GM12865 (cell line): ENCODE measurements around the gene DUSP10.

Source experiments
- DNase-seq: peaks from one replicate; pipeline ENCODE4 v3.0.0; 2010; ENCODE audit warnings: low read depth
- H3K4me3 ChIP-seq: 2 replicates; pipeline ENCODE4 v1.5.1; 2011; ENCODE audit warnings: mild to moderate bottlenecking, low read depth, low read length, control low read depth
- TF ChIP-seq, protein P1 (sequence below): IDR thresholded peaks from 2 replicates; pipeline ENCODE4 v1.5.1; 2011; ENCODE audit warnings: low read length, control low read depth, low read depth, inconsistent platforms; ENCODE audit not compliant: insufficient read depth; ENCODE audit errors: missing control alignments

The DUSP10 gene

DNA sequence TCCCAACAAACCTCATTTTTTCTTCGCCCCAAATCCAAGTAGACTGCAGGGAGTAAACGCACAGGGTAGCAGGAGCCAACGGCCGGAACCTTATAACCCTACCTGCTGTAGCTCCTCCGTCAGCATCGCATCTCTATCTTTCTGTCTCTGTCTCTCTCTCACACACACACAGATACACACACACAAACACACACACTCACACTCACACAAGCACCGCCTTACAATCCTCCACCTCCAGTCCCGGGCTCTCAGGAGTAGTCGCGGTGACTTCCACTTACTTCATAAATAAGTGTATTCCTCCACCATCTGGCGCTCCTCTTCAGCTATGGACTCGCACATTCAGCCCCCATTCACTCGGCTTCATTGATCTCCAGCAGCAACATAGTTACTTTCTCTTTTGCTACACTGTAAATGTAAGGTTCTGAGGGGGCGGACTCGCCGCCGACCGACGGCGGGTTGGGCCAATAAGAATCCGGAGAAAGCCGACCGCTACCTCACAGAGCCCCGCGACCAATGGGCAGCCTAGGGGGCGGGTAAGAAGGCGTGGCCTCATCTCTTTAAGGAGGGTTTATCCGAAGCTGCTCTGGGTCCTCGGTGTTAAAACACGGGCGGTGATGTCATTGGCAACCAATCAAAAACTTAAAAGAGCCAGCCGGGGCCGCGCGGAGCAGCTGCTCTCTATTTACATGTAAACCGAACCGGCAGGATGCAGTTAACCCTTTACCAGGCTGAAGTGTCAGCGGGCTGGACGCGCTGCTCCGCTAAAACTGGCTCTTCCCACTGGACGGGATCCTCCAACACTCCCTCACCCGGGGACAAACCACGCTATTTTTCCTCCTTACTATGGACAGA is at the start of gene DUSP10:
Gene DUSP10, minus strand, starts transcription at position 387 of the 852 bp plus-strand sequence. CDS start 2,345 bp downstream, outside the sequence.
- peak; percentile 99 for DNase-seq
- TF ChIP-seq, protein P1, sequence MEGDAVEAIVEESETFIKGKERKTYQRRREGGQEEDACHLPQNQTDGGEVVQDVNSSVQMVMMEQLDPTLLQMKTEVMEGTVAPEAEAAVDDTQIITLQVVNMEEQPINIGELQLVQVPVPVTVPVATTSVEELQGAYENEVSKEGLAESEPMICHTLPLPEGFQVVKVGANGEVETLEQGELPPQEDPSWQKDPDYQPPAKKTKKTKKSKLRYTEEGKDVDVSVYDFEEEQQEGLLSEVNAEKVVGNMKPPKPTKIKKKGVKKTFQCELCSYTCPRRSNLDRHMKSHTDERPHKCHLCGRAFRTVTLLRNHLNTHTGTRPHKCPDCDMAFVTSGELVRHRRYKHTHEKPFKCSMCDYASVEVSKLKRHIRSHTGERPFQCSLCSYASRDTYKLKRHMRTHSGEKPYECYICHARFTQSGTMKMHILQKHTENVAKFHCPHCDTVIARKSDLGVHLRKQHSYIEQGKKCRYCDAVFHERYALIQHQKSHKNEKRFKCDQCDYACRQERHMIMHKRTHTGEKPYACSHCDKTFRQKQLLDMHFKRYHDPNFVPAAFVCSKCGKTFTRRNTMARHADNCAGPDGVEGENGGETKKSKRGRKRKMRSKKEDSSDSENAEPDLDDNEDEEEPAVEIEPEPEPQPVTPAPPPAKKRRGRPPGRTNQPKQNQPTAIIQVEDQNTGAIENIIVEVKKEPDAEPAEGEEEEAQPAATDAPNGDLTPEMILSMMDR = no peak
- peak within 1 kb of the TSS; percentile 87 for H3K4me3 ChIP-seq

DNA sequence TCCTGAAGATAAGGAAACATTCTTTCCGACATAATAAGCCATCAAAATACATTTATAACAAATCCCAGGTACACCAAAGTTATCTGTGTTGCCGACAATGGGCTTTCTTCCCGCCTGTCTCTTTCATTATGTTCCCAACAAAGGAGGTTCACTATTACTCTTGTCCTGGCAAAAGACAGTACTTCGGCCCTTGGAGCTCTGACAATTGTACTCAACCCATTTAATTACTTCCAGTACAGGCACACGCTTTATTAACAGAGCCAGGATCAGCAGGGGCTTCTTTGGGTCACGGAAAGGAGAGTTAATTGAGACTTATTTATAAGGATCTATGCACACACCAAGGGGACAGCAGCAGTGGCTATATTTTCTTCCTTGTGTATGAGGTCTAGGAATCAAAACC is 46.6 kb upstream of the DUSP10 start:
- no peak overlapping the region for H3K4me3 ChIP-seq
- TF ChIP-seq, protein P1 = no peak
- no peak for DNase-seq

DNA sequence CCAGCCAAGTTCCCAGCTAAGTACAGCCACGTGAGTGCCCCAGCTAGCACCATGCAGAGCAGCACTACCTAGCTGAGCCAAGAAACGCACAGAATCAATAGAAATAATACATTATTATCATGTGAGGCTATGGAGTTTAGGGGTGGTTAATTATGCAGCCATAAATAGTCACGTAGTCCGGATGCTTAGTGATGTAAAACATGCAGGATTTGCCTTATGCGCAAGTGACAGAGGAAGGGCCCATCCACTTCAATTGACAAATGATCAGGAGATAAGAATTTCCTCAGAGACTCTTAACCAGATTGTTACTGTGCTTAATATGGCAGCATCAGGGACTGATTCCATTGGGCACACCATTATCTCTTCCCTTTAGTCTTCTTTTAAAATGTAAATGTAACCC is 44.8 kb upstream of the DUSP10 start:
- no peak for DNase-seq
- TF ChIP-seq, protein P1 = no peak
- H3K4me3 ChIP-seq = no peak overlapping the region

DNA sequence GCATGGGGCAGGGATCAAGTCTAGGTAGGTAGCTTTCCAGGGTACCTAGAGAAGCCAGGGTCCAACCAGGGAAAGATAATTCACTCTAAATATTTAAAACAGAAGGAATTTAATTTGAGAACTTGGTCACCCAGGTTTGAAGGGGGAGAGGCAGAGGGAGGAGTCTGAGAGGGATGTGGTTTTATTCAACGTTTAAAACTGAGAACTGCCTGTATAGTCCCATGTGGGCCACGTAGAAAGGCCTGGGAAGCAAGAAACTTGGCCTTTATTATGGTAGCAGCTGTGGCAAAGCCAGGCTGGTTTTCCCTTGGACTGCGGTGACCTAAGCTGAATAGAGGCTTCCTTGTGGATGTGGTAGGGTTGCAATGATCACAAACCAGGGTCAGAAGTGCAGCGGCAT is 42.0 kb upstream of the DUSP10 start:
- H3K4me3 ChIP-seq = no peak overlapping the region
- TF ChIP-seq, protein P1 = no peak
- no peak for DNase-seq

DNA sequence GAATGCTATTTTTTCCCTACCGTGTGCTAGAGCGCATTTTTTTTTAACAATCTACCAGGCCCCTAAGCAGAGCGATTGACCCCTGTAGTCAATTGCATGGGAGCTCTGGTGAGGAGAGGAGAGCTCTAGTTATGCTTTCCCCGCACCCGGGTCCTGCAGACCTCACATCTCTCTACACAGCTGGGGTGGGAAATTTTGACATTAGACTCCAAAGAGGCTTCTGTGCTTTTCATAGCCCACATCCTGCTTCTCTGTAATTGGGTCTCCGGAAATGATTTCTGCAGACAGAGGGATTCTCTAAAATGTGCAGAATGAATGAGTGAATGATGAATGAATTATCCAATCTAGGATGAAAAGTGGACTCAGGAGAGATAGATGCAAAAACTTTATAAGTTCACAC is 41.5 kb upstream of the DUSP10 start:
- TF ChIP-seq, protein P1 = no peak
- peak; percentile 44 for DNase-seq
- no peak overlapping the region for H3K4me3 ChIP-seq

DNA sequence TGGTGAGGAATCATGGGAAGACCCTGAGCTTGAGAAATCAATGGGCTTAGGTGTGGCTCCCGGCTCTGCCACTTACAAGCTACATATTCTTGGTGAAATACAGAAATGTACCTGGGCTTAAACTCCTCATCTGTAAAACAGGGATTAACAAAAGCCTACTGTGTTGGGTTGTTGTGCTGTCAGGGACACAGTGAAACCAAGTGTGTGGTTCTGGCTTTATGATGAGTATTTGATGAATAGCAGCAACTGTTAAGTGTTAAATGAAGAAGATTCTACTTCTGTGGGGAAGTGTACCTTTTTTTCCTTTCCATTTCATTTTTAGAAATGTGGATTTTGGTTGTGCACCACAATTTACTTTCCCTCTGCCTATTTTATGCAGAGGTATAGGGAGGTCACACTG is 41.1 kb upstream of the DUSP10 start:
- DNase-seq = no peak
- H3K4me3 ChIP-seq = no peak overlapping the region
- TF ChIP-seq, protein P1 = no peak

DNA sequence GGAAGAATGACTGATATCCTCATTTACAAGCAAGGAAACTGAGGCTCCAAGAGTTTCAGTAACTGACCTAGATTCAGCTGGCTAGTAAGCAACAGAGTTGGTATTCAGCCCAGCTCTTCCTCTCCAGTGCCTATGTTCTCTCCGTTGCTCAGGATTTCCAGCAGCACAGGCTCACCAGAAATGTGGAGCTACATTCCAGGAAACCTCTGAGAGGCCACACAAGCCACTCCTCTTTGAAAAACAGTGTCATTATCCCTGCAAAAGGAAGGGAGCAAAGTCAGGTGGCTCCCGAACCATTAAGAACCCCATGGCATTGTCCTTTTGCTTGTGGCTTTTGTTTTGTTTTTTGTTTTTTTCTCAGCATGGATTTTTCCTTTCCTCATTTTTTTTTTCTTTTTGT is 40.6 kb upstream of the DUSP10 start:
- TF ChIP-seq, protein P1 = no peak
- no peak for DNase-seq
- H3K4me3 ChIP-seq = no peak overlapping the region
